D721Med (cell line): ENCODE results near the gene SCMH1.
A peak's percentile ranks its signal among the peaks of the same experiment; 100 is the strongest.
"Not testable (repeated sequence)": the region's sequence is repeated elsewhere in the genome, so short reads cannot be mapped to it uniquely, and the experiment has no call there.

Experiments used
- DNase-seq: peaks from one replicate; pipeline ENCODE4 v3.0.0; 2011; ENCODE audit warnings: low spot score; ENCODE audit not compliant: insufficient read length
- FAIRE-seq: peaks from 2 replicates; lab custom pipeline; 2011; peaks lifted over from hg19 to GRCh38; lab: Jason Lieb, UNC
- CTCF ChIP-seq: IDR thresholded peaks from 2 replicates; pipeline ENCODE4 v1.5.1; 2012; ENCODE audit warnings: mild to moderate bottlenecking, control low read depth; ENCODE audit not compliant: insufficient read depth; ENCODE audit errors: missing control alignments

Gene SCMH1

GRCh38 chr1:41144285-41144684 is 97.8 kb downstream of the SCMH1 start:
- no peak for TF ChIP-seq CTCF
- FAIRE-seq, result no peak
- no peak for DNase-seq

GRCh38 chr1:41138549-41138948 is 103.6 kb downstream of the SCMH1 start:
- DNase-seq (no peak), FAIRE-seq (no peak)
- TF ChIP-seq CTCF, result no peak

GRCh38 chr1:41135196-41135947 is 106.7 kb downstream of the SCMH1 start:
- no peak for TF ChIP-seq CTCF
- FAIRE-seq (no peak), DNase-seq (no peak)

- not testable (repeated sequence) for DNase-seq, FAIRE-seq
These were observed 107.8 kb downstream of the SCMH1 start for GRCh38 chr1:41134325-41134724.

- TF ChIP-seq CTCF, result peak; percentile 42
- FAIRE-seq (no peak), DNase-seq (no peak)
These were observed 119.1 kb downstream of the SCMH1 start for GRCh38 chr1:41122851-41123518.

GRCh38 chr1:41122148-41122547 is 120.0 kb downstream of the SCMH1 start:
- FAIRE-seq, result no peak
- DNase-seq, result no peak
- TF ChIP-seq CTCF, result no peak

GRCh38 chr1:41118645-41119044 is 123.5 kb downstream of the SCMH1 start:
- FAIRE-seq (no peak), DNase-seq (no peak)
- TF ChIP-seq CTCF, result no peak

GRCh38 chr1:41117241-41117640 is 124.9 kb downstream of the SCMH1 start:
- not testable (repeated sequence) for FAIRE-seq, DNase-seq
